ENCODE results near the gene CTDP1.

The CTDP1 gene

GRCh38 chr18:79723628-79724027 is 44.0 kb downstream of the CTDP1 start:
- no peak overlapping the region for H3K4me3 ChIP-seq (ENCODE audit: low read length)
- TF ChIP-seq CTCF (IDR thresholded peaks at IDR 0.05; ENCODE audit: low read length) (no peak), EZH2 (optimal IDR thresholded peaks at IDR 0.05; ENCODE audit: low read depth, low read length) (no peak), EZH2phosphoT487 (IDR thresholded peaks at IDR 0.05; ENCODE audit: low read length) (no peak)
- H3K9me3 ChIP-seq (replicated peaks; ENCODE audit: insufficient read depth, low read length) = no peaks in the 10 kb centered on the region
- no peaks in the 10 kb centered on the region for H4K20me1 ChIP-seq (ENCODE audit: insufficient read depth, low read length)
- no peaks in the 10 kb centered on the region for H3K4me1 ChIP-seq (ENCODE audit: low read length)
- H3F3A ChIP-seq (ENCODE audit: insufficient read depth, low read length) = no peaks in the 10 kb centered on the region
- no peaks in the 10 kb centered on the region for H3K27me3 ChIP-seq (replicated peaks; ENCODE audit: insufficient read depth, low read length)
- no peak overlapping the region for H3K9ac ChIP-seq (ENCODE audit: low read length)
- no peak overlapping the region for H3K27ac ChIP-seq (ENCODE audit: low read length)
- DNase-seq = no peak
- no peak overlapping the region for H2AFZ ChIP-seq (ENCODE audit: low read length)
- peaks cover 27% of the 10 kb centered on the region for H3K36me3 ChIP-seq (replicated peaks; ENCODE audit: insufficient read depth, low read length)
- peaks cover 5% of the 10 kb centered on the region; the same call in 1 of the 2 replicates for H3K79me2 ChIP-seq (ENCODE audit: low read length)
- no peak overlapping the region for H3K4me2 ChIP-seq (ENCODE audit: low read depth, low read length)
- H3K9me2 ChIP-seq (replicated peaks; ENCODE audit: insufficient read depth, low read length) = no peaks in the 10 kb centered on the region

GRCh38 chr18:79724299-79725080 is 44.9 kb downstream of the CTDP1 start:
- no peak for TF ChIP-seq CTCF (IDR thresholded peaks at IDR 0.05; ENCODE audit: low read length)
- H3K4me1 ChIP-seq (ENCODE audit: low read length) = no peaks in the 10 kb centered on the region
- H3F3A ChIP-seq (ENCODE audit: insufficient read depth, low read length) = no peaks in the 10 kb centered on the region
- H3K9me3 ChIP-seq (replicated peaks; ENCODE audit: insufficient read depth, low read length) = no peaks in the 10 kb centered on the region
- H3K27me3 ChIP-seq (replicated peaks; ENCODE audit: insufficient read depth, low read length) = no peaks in the 10 kb centered on the region
- H2AFZ ChIP-seq (ENCODE audit: low read length) = no peak overlapping the region
- H3K27ac ChIP-seq (ENCODE audit: low read length) = no peak overlapping the region
- no peak for DNase-seq
- H3K4me2 ChIP-seq (ENCODE audit: low read depth, low read length) = no peak overlapping the region
- no peak overlapping the region for H3K4me3 ChIP-seq (ENCODE audit: low read length)
- peaks cover 5% of the 10 kb centered on the region; the same call in 1 of the 2 replicates for H3K79me2 ChIP-seq (ENCODE audit: low read length)
- no peak overlapping the region for H3K9ac ChIP-seq (ENCODE audit: low read length)
- H4K20me1 ChIP-seq (ENCODE audit: insufficient read depth, low read length) = no peaks in the 10 kb centered on the region
- peaks cover 36% of the 10 kb centered on the region for H3K36me3 ChIP-seq (replicated peaks; ENCODE audit: insufficient read depth, low read length)
- no peaks in the 10 kb centered on the region for H3K9me2 ChIP-seq (replicated peaks; ENCODE audit: insufficient read depth, low read length)

DNA sequence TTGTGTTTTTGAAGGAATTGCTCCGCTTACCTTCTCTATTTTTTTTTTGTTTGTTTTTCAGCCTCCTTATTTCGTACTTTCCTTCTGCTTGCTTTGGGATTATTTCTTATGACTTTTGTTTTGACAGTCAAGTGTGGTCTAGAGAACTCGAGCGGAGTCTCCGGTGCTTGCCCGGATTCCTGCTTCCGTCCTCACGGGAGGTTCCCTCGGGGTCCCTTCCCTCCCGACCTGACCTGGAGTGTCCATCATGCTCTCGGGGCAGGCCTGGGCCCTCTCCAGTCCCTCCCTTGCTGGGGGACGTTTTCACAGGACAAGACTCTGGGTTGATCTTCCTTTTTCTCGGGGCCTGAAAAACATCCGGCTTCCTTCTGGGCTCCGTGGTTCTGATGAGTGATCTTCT is 45.9 kb downstream of the CTDP1 start:
- peaks cover 39% of the 10 kb centered on the region for H3K36me3 ChIP-seq (replicated peaks; ENCODE audit: insufficient read depth, low read length)
- H3K9me3 ChIP-seq (replicated peaks; ENCODE audit: insufficient read depth, low read length) = no peaks in the 10 kb centered on the region
- H3K4me1 ChIP-seq (ENCODE audit: low read length) = no peaks in the 10 kb centered on the region
- no peak overlapping the region for H2AFZ ChIP-seq (ENCODE audit: low read length)
- no peak for DNase-seq
- no peaks in the 10 kb centered on the region for H3K9me2 ChIP-seq (replicated peaks; ENCODE audit: insufficient read depth, low read length)
- no peaks in the 10 kb centered on the region for H3K27me3 ChIP-seq (replicated peaks; ENCODE audit: insufficient read depth, low read length)
- H3K79me2 ChIP-seq (ENCODE audit: low read length) = peaks cover 5% of the 10 kb centered on the region; the same call in 1 of the 2 replicates
- H3K4me3 ChIP-seq (ENCODE audit: low read length) = no peak overlapping the region
- TF ChIP-seq EZH2phosphoT487 (IDR thresholded peaks at IDR 0.05; ENCODE audit: low read length) = no peak
- TF ChIP-seq EZH2 (optimal IDR thresholded peaks at IDR 0.05; ENCODE audit: low read depth, low read length) = no peak
- TF ChIP-seq CTCF (IDR thresholded peaks at IDR 0.05; ENCODE audit: low read length) = no peak
- no peak overlapping the region for H3K9ac ChIP-seq (ENCODE audit: low read length)
- no peak overlapping the region for H3K27ac ChIP-seq (ENCODE audit: low read length)
- H3F3A ChIP-seq (ENCODE audit: insufficient read depth, low read length) = no peaks in the 10 kb centered on the region
- no peaks in the 10 kb centered on the region for H4K20me1 ChIP-seq (ENCODE audit: insufficient read depth, low read length)
- no peak overlapping the region for H3K4me2 ChIP-seq (ENCODE audit: low read depth, low read length)

Measured in MM.1S (cell line).